Endothelial cell of umbilical vein (primary cell): ENCODE measurements around the gene UBE2H. TPM values are rescaled to one million over a fixed set of nuclear protein-coding genes. Genes with fewer than 3 reads are reported as not detected.

Experiments used
- BruUV-seq: library from RNA; stranded (reverse); fragments of 400-500 nt; replicated peaks from 2 replicates; lab custom pipeline; 2021; lab: Mats Ljungman, UMichigan
- CTCF ChIA-PET: fragments of 300-600, 350-600 bp; sonication (Branson Sonifier 250); formaldehyde crosslinking; loops from one replicate; lab custom pipeline; 2021; ENCODE audit warnings: antibody characterized with exemption, inconsistent platforms; lab: Charles Lee
- POLR2A ChIA-PET: fragments of 300-600, 350-600 bp; sonication (Branson Sonifier 250); formaldehyde crosslinking; loops from one replicate; lab custom pipeline; 2021; ENCODE audit warnings: antibody characterized with exemption, inconsistent platforms; lab: Charles Lee
- DNase-seq: peaks from one replicate; pipeline ENCODE4 v3.0.0-alpha.2; 2011; ENCODE audit warnings: low read depth, low spot score
- FAIRE-seq: peaks from 2 replicates; lab custom pipeline; 2011; peaks lifted over from hg19 to GRCh38; lab: Jason Lieb, UNC
- H2AFZ ChIP-seq: 2 replicates; pipeline ENCODE4 v1.6.0; 2012; ENCODE audit warnings: low read depth, low read length, control low read depth, inconsistent platforms
- H3K27ac ChIP-seq: 2 replicates; pipeline ENCODE4 v1.5.1; 2011; ENCODE audit warnings: low read depth, mild to moderate bottlenecking, control low read depth, low read length, moderate library complexity; ENCODE audit not compliant: insufficient read depth
- H3K27me3 ChIP-seq, 2 experiments: 2 replicates each; pipeline versions ENCODE4 v1.6.0 to v1.6.1; 2011; ENCODE audit warnings: low read length in 2 of 2, mixed read lengths in 1 of 2; ENCODE audit not compliant: control insufficient read depth in 2 of 2, insufficient read depth in 2 of 2
- H3K36me3 ChIP-seq, 2 experiments: 2 replicates in 1 of 2; 3 replicates in 1 of 2; pipeline ENCODE4 v1.5.1; 2011; ENCODE audit warnings: low read length in 2 of 2, mild to moderate bottlenecking in 1 of 2, moderate library complexity in 1 of 2; ENCODE audit not compliant: control insufficient read depth in 2 of 2, insufficient read depth in 2 of 2; ENCODE audit errors: extremely low read depth in 1 of 2
- H3K4me1 ChIP-seq: 3 replicates; pipeline ENCODE4 v1.5.1; 2011; ENCODE audit warnings: mild to moderate bottlenecking, low read length; ENCODE audit not compliant: control insufficient read depth, insufficient read depth; ENCODE audit errors: extremely low read depth
- H3K4me2 ChIP-seq: 2 replicates; pipeline ENCODE4 v1.6.1; 2011; ENCODE audit warnings: low read length, control low read depth, mixed read lengths; ENCODE audit not compliant: insufficient read depth
- H3K4me3 ChIP-seq, 3 experiments: fragments of 200-600 bp in 1 of 3; sonication (generic), shearing (Covaris generic) in 1 of 3; replicated peaks in 1 of 3; 2 replicates each; pipeline ENCODE4 v1.5.1; 2011 to 2016; ENCODE audit warnings: control low read depth in 3 of 3, low read length in 3 of 3, mild to moderate bottlenecking in 2 of 3, inconsistent platforms in 1 of 3, low read depth in 1 of 3, moderate library complexity in 1 of 3; ENCODE audit not compliant: insufficient read depth in 1 of 3
- H3K79me2 ChIP-seq: 2 replicates; pipeline ENCODE4 v1.6.0; 2012; ENCODE audit warnings: low read length, inconsistent platforms; ENCODE audit not compliant: control insufficient read depth, insufficient read depth
- H3K9ac ChIP-seq: replicated peaks from 2 replicates; pipeline ENCODE3; 2011; ENCODE audit warnings: low read length, control low read depth; ENCODE audit not compliant: insufficient read depth; ENCODE audit errors: extremely low read depth
- H3K9me1 ChIP-seq: replicated peaks from 3 replicates; pipeline ENCODE4 v1.6.0; 2011; ENCODE audit warnings: mild to moderate bottlenecking, low read length; ENCODE audit not compliant: control insufficient read depth, insufficient read depth; ENCODE audit errors: extremely low read depth
- H3K9me3 ChIP-seq: replicated peaks from 2 replicates; pipeline ENCODE4 v1.5.1; 2012; ENCODE audit warnings: low read length, inconsistent platforms; ENCODE audit not compliant: control insufficient read depth, insufficient read depth
- H4K20me1 ChIP-seq: replicated peaks from 2 replicates; pipeline ENCODE3; 2011; ENCODE audit warnings: mild to moderate bottlenecking, low read length; ENCODE audit not compliant: control insufficient read depth, insufficient read depth; ENCODE audit errors: extremely low read depth
- CTCF ChIP-seq, 2 donors: IDR thresholded peaks; 1 replicate in 1 of 2; 2 replicates in 1 of 2; pipeline ENCODE4 v1.5.1; 2011; ENCODE audit warnings: low read length in 2 of 2, mild to moderate bottlenecking in 2 of 2, moderate library complexity in 2 of 2, control low read depth in 1 of 2, inconsistent platforms in 1 of 2, low read depth in 1 of 2; ENCODE audit not compliant: insufficient read depth in 1 of 2; ENCODE audit errors: extremely low read depth in 1 of 2
- EZH2 ChIP-seq: IDR thresholded peaks from 2 replicates; pipeline ENCODE4 v1.6.1; 2012; ENCODE audit warnings: borderline replicate concordance, low read depth, mild to moderate bottlenecking, moderate library complexity, low read length, inconsistent platforms; ENCODE audit not compliant: severe bottlenecking
- FOS ChIP-seq: IDR thresholded peaks from 2 replicates; pipeline ENCODE4 v1.6.1; 2011; ENCODE audit warnings: mild to moderate bottlenecking, low read length, moderate library complexity, borderline replicate concordance; ENCODE audit not compliant: insufficient read depth
- GATA2 ChIP-seq: IDR thresholded peaks from 2 replicates; pipeline ENCODE4 v1.7.0; 2011; ENCODE audit warnings: low read depth, mild to moderate bottlenecking, moderate library complexity, mixed read lengths, low read length; ENCODE audit not compliant: insufficient read length, insufficient read depth
- JUN ChIP-seq: IDR thresholded peaks from 2 replicates; pipeline ENCODE4 v1.6.1; 2011; ENCODE audit warnings: borderline replicate concordance, low read depth; ENCODE audit not compliant: insufficient read length, insufficient read depth
- MAX ChIP-seq: IDR thresholded peaks from 2 replicates; pipeline ENCODE4 v1.6.1; 2011; ENCODE audit not compliant: insufficient read depth, insufficient read length
- MYC ChIP-seq: IDR thresholded peaks from one replicate; pipeline ENCODE4 v1.6.1; 2011; ENCODE audit warnings: mild to moderate bottlenecking, low read depth, low read length
- POLR2A ChIP-seq: IDR thresholded peaks from 2 replicates; pipeline ENCODE4 v1.6.1; 2012; ENCODE audit warnings: low read depth, mild to moderate bottlenecking, control low read depth, low read length
- POLR2AphosphoS5 ChIP-seq: IDR thresholded peaks from 2 replicates; pipeline ENCODE4 v1.6.1; 2012; ENCODE audit warnings: low read depth, mild to moderate bottlenecking, control low read depth, low read length, moderate library complexity; ENCODE audit not compliant: insufficient read depth
- dilution Hi-C: fragments of 300-500 bp; cut with MboI; formaldehyde crosslinking; loops from one replicate; pipeline ENCODE4 v1.15.0; 2019; ENCODE audit warnings: low sequenced_read_pairs; ENCODE audit not compliant: extremely low pct_ligation_motif_present
- intact Hi-C: fragments of 100-400 bp; cut with micrococcal nuclease; formaldehyde crosslinking; loops from one replicate; pipeline ENCODE4 v1.10.0; 2022
- polyA plus RNA-seq, 4 experiments: library from polyadenylated mRNA; depleted of rRNA in 3 of 4; stranded (reverse) in 3 of 4; unstranded in 1 of 4; fragments of >200 nt; gene quantifications; 2 replicates each; pipeline versions ENCODE4 v1.2.1 to v1.2.3, GENCODE V29; 2011 to 2012; ENCODE audit warnings: missing spikeins in 1 of 4
- total RNA-seq: library from RNA; stranded (reverse); gene quantifications from 2 replicates; pipeline ENCODE4 v1.2.3, GENCODE V29; 2021

Gene UBE2H
- total and polyA plus RNA-seq, 2 donors (not counting 3 experiments of a cell fraction or from before 2014, with no cell fraction given): 51.7 to 90.1 TPM

GRCh38 chr7:129857313-129857712, 95.4 kb downstream of the UBE2H start:
- CTCF ChIA-PET: interaction anchor here (1.7 to 3.0 kb wide), 2 partner anchors 11 to 12 kb away, joined by 5 to 17 read pairs; no protein-coding TSS in a partner anchor
- no peak for DNase-seq
- no peak for FAIRE-seq

More at GRCh38 chr7:129857313-129857712, 95.4 kb downstream of the UBE2H start:
- H3K4me2 ChIP-seq: no peak overlapping the region
- BruUV-seq: no TSS peak
- H3K27me3 ChIP-seq: no peaks in the 10 kb centered on the region
- H3K4me1 ChIP-seq: peaks cover 23% of the 10 kb centered on the region
- POLR2A ChIA-PET: no interaction called here
- no peaks in the 10 kb centered on the region for H3K9me3 ChIP-seq
- H4K20me1 ChIP-seq: peaks cover 14% of the 10 kb centered on the region
- peaks cover 25% of the 10 kb centered on the region for H3K79me2 ChIP-seq
- intact Hi-C loops: no loop called here
- no peak overlapping the region for H3K4me3 ChIP-seq
- H3K27ac ChIP-seq: no peak overlapping the region
- no peak for TF ChIP-seq MAX
- TF ChIP-seq FOS: no peak
- TF ChIP-seq JUN: no peak
- TF ChIP-seq MYC: no peak
- TF ChIP-seq EZH2: no peak
- TF ChIP-seq POLR2AphosphoS5: no peak
- no peak for TF ChIP-seq GATA2
- TF ChIP-seq POLR2A: no peak
- no peak for TF ChIP-seq CTCF (IDR thresholded peaks at IDR 0.05; ENCODE audit: extremely low read depth in 1 of 2, insufficient read depth in 1 of 2, low read depth in 1 of 2, low read length in 2 of 2)
- H3K9me1 ChIP-seq: no peaks in the 10 kb centered on the region
- H2AFZ ChIP-seq: no peak overlapping the region
- dilution Hi-C loops: no loop called here
- no peak overlapping the region for H3K9ac ChIP-seq
- peaks cover 0 to 5% of the 10 kb centered on the region in 2 experiments for H3K36me3 ChIP-seq
